NT2/D1 (cell line): ENCODE results near the gene TECPR2.

Experiments
- SUZ12 ChIP-seq: IDR thresholded peaks from 2 replicates; pipeline ENCODE4 v1.6.1; 2011; ENCODE audit not compliant: insufficient read length, insufficient read depth; ENCODE audit errors: extremely low read depth
- YY1 ChIP-seq: IDR thresholded peaks from 2 replicates; pipeline ENCODE4 v1.6.1; 2011; ENCODE audit not compliant: insufficient read length, insufficient read depth
- ZNF274 ChIP-seq: IDR thresholded peaks from 2 replicates; pipeline ENCODE4 v1.6.1; 2011; ENCODE audit warnings: mild to moderate bottlenecking, low read depth, low read length

- TF ChIP-seq ZNF274 (no peak), SUZ12 (no peak), YY1 (no peak)
Observed at GRCh38 chr14:102528431-102529170, 165.9 kb downstream of the TECPR2 start.
